Measurements from ENCODE around the gene GAS7. TPM values are rescaled to one million over a fixed set of nuclear protein-coding genes. Genes with fewer than 3 reads are reported as not detected.

Gene GAS7
- total RNA-seq, 1 experiment from 2014 or later, result 6.0 TPM

- Histone ChIP-seq H2BK12ac (ENCODE audit: insufficient read length, low read depth, low read length) (no peak overlapping the region), H3K79me1 (ENCODE audit: insufficient read depth, low read depth, low read length, poor library complexity, severe bottlenecking) (no peaks in the 10 kb centered on the region), H2BK5ac (ENCODE audit: insufficient read length, low read length) (no peak overlapping the region), H3T11ph (ENCODE audit: low read length) (no peak overlapping the region), H3K4me2 (ENCODE audit: insufficient read depth, insufficient read length, low read length) (no peak overlapping the region), H2BK20ac (ENCODE audit: low read depth, low read length, poor library complexity, severe bottlenecking) (no peak overlapping the region), H3K9me3 (ENCODE audit: control insufficient read depth, low read depth, low read length) (no peaks in the 10 kb centered on the region), H3K23ac (ENCODE audit: insufficient read length, low read depth, low read length) (no peak overlapping the region), H2BK15ac (ENCODE audit: low read depth, low read length) (no peak overlapping the region), H4K8ac (replicated peaks; ENCODE audit: insufficient read length, low read depth, low read length) (no peak overlapping the region), H3K27me3 (ENCODE audit: insufficient read depth, low read length) (no peaks in the 10 kb centered on the region), H3K9ac (ENCODE audit: extremely low read depth, insufficient read length, low read length) (no peak overlapping the region), H2AFZ (ENCODE audit: low read length) (no peak overlapping the region), H4K20me1 (ENCODE audit: control insufficient read depth, insufficient read depth, insufficient read length) (no peaks in the 10 kb centered on the region), H3K56ac (ENCODE audit: insufficient read length, low read depth, low read length) (no peak overlapping the region), H4K91ac (ENCODE audit: insufficient read length, low read depth, low read length) (peak overlapping the region; percentile 95), H2BK120ac (ENCODE audit: low read depth, low read length, poor library complexity, severe bottlenecking) (no peak overlapping the region), H3K79me2 (ENCODE audit: insufficient read depth, low read length) (no peaks in the 10 kb centered on the region), H2AK5ac (ENCODE audit: insufficient read length, low read length) (no peak overlapping the region), H3K27ac (ENCODE audit: insufficient read length, low read depth, low read length) (no peak overlapping the region), H4K5ac (ENCODE audit: insufficient read length, low read depth, low read length) (no peak overlapping the region), H3K4me1 (ENCODE audit: insufficient read depth, low read length) (no peaks in the 10 kb centered on the region), H3K23me2 (ENCODE audit: insufficient read length, low read depth, low read length, poor library complexity, severe bottlenecking) (no peaks in the 10 kb centered on the region), H3K14ac (ENCODE audit: insufficient read depth, low read length) (no peak overlapping the region; the same call in 1 of the 2 replicates), H3K18ac (ENCODE audit: insufficient read length, low read depth, low read length) (peak overlapping the region; percentile 21), H3K4ac (ENCODE audit: low read depth, low read length) (no peak overlapping the region; the same call in 1 of the 2 replicates)
- H3K27me3 Mint-ChIP-seq (ENCODE audit: low read depth), result no peaks in the 10 kb centered on the region
- peaks cover 11 to 14% of the 10 kb centered on the region in 2 experiments for H3K4me1 Mint-ChIP-seq
- no peak for TF ChIP-seq CTCF (conservative IDR thresholded peaks at IDR 0.05)
- WGBS (ENCODE audit: extremely low coverage, insufficient read length, low lambda C conversion rate), result no CpG with 5 or more reads among the region's 11 CpGs
- H3K4me3 Mint-ChIP-seq, result no peak overlapping the region; a peak in 1 of 5 replicates
- no peak for DNase-seq
- H3K27ac Mint-ChIP-seq, result no peak overlapping the region
- no peaks in the 10 kb centered on the region for H3K9me3 Mint-ChIP-seq
- no peaks in the 10 kb centered on the region for H3K36me3 Mint-ChIP-seq (ENCODE audit: insufficient read depth in 1 of 3, low read depth in 3 of 3)
Measured at GRCh38 chr17:10107316-10108165, 90.9 kb downstream of the GAS7 start.
